IPS-11a (cell line): ENCODE results near the gene CCT8.
"Not testable (repeated sequence)": the region's sequence is repeated elsewhere in the genome, so short reads cannot be mapped to it uniquely, and the experiment has no call there.

ENCODE experiments used
- H3K4me3 ChIP-seq: one replicate; pipeline ENCODE4 v1.5.1; 2013; ENCODE audit warnings: low read depth, low read length, control low read depth

Gene CCT8

GRCh38 chr21:29077651-29078090 is 4.2 kb upstream of the CCT8 start:
- H3K4me3 ChIP-seq = no peak overlapping the region

- not testable (repeated sequence) for H3K4me3 ChIP-seq
These were observed 3.5 kb upstream of the CCT8 start for GRCh38 chr21:29076731-29077640.

DNA sequence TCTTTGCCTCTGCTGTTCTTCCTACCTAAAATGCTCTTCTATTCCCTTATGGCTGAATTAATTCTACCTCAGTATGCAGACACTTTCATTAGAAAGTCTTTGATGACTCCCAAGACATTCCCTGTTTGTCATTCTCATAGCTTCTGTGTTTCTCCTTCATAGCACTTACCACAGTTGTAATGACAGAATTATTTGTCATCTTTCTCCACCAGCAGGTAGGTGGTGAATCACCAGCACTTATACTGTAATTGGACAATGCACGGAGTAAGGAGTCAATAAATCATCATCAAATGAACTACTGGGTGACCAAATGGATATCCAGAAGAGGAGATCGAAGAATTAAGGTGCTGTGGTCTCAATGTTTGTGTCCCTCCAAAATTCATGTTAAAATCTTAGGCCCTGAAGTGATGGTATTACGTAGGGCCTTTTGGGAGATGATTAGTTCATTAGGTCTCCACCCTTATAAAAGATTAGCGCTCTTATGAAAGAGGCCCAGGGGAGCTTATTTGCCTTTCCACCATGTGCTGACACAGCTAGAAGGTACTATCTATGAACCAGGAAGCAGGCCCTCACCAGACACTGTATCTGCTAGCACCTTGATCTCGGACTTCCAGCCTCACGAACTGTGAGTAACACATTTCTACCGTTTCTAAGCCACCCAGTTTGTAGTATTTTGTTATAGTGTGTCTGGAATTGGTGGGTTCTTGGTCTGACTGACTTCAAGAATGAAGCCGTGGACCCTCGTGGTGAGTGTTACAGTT is 2.4 kb upstream of the CCT8 start:
- no peak overlapping the region for H3K4me3 ChIP-seq

DNA sequence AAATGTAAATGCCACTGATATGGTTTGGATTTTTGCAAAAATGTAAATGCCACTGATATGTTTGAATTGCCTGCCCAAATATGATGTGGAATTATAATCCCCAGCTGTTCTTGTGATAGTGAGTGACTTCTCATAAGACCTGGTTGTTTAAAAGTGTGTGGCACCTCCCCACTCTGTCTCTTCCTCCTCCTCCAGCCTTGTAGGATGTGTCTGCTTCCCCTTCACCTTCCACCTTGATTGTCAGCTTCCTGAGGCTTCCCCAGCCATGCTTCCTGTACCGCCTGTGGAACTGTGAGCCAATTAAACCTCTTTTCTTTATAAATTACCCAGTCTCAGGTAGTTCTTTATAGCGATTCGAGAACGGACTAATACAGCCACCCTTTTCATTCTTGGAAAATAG is 1.3 kb upstream of the CCT8 start:
- no peak overlapping the region for H3K4me3 ChIP-seq

DNA sequence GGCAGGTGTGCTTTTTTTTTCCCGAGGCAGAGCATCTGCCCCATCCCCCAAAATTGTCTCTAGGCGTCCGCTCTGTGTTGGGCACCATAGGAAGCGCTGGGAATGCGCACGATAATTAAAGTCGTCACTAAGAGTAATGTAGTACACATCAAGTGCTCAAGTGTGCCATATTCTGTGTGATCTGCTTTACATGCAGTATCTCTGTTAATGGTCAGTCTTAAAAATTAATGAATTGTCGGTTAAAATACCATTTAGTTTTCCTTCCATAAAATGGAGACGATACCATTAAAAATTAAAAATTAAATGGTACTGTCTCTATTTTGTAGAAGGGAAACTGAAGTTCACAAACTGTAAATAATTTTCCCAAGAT is 544 bp upstream of the CCT8 start:
- H3K4me3 ChIP-seq = peak overlapping the region; percentile 99

DNA sequence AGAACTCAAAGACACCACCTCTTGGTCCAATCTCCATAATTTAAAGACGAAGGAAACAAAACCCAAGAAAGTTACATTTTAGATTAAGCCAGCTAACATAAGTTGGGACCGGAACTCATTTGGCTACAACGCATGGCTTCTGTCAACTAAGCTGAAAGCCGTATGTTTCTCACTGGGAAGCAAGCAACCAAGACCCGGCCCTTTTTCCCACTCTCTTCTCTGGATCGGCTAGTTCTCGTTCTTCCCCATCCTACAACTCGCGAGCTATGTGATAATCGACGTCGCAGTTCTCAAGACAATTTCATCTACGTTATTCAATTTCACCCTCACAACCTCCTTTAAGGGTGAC is 601 bp downstream of the CCT8 start:
- peak overlapping the region; percentile 99 for H3K4me3 ChIP-seq

- H3K4me3 ChIP-seq = no peak overlapping the region
These were observed 8.5 kb downstream of the CCT8 start for GRCh38 chr21:29064850-29065481.

- H3K4me3 ChIP-seq = no peak overlapping the region
These were observed 16.9 kb downstream of the CCT8 start for GRCh38 chr21:29056538-29057050.

DNA sequence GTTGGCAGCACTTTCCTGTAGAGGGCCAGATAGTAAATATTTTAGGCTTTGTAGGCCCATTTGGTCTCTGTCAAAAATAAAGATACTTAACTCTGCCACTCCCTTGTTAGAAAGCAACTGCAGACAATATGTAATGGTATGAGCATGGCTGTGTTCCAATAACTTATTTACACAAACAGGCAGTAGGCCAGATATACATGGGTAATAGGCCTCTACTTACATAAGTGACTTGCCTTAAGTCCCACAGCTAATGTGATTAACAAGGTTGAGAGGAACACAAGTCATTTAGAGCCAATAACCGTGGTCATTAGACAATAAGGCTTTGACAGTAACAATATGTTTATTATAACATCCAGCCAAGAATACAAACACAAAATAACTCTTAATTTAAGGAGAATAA is 17.4 kb downstream of the CCT8 start:
- no peak overlapping the region for H3K4me3 ChIP-seq

GRCh38 chr21:29055080-29055479 is 18.4 kb downstream of the CCT8 start:
- H3K4me3 ChIP-seq = no peak overlapping the region

DNA sequence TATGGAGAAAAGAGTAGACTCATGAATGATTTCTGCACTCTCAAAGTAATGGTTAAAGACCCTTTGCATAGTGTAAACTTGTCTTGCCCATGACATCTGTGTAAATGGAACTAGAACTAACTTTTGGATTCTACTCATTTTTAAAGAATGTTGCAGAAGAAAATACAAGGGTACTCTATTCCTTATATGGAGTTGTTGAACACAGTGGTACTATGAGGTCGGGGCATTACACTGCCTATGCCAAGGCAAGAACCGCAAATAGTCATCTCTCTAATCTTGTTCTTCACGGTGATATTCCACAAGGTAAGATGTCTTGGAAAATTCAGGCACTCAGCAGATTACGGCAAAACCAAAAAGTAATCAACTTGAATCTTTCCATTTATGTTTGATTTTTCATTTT is 19.8 kb downstream of the CCT8 start:
- H3K4me3 ChIP-seq = no peak overlapping the region

GRCh38 chr21:29053011-29053553 is 20.4 kb downstream of the CCT8 start:
- H3K4me3 ChIP-seq = no peak overlapping the region

- no peak overlapping the region for H3K4me3 ChIP-seq
These were observed 21.2 kb downstream of the CCT8 start for GRCh38 chr21:29052224-29052623.

GRCh38 chr21:29034678-29035077 is 38.8 kb downstream of the CCT8 start:
- H3K4me3 ChIP-seq = no peak overlapping the region

GRCh38 chr21:29033871-29034270 is 39.6 kb downstream of the CCT8 start:
- no peak overlapping the region for H3K4me3 ChIP-seq

DNA sequence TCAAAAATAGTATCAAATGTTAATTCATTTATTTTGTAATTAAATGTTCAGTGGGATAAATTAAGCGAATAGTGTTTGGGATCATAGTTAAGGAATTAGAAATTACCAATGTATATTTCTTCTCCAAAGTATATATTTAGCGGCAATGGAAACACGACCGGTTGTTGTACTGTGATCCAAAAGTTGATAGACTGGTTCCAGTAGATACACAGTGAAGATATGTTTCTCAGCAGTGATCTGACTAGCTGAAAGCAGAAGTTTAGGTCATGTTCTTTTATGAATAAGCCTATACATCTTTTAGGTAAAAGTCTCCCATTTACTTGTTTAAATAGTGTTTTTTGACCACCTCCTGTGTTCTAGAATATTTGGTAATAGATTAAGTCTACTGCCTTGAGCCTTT is 40.1 kb downstream of the CCT8 start:
- no peak overlapping the region for H3K4me3 ChIP-seq

DNA sequence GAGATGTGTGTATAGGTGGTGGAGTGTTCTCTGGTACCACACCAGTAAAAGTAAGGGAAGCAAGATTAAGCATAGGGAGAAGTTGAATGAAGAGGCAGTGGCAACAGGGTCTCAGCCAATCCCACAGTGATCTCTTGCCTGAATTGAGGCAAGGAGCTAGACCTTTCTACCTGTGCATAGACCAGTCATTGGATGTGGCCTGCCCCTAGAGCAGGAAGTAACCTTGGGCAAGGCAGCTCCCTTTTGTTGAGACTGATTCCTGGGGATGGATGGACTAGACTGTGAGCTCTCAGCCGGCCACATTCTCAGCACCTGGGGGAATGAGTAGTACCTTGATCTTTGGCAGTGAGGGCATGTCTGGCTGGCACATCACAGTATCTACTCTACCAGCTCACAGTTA is 42.5 kb downstream of the CCT8 start:
- no peak overlapping the region for H3K4me3 ChIP-seq

- no peak overlapping the region for H3K4me3 ChIP-seq
These were observed 43.9 kb downstream of the CCT8 start for GRCh38 chr21:29029524-29029923.

DNA sequence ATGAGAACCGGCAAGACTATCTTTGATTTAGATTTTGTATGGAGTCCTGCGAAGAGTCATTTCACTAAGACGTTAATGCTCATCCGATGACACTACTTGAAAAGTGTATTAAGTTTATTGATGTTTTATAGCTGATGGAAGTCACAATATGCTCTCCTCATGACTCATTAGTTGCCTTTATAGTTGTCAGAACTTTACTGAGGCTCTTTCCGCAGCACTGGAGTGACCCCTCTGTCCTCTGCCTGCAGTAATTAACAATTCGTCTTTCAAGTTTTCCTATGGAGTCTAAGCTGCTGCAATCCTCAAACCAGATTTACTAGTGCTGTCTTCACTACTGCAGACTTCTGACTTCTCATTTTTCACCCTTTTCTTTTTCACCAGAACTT is 48.1 kb downstream of the CCT8 start:
- peak overlapping the region; percentile 97 for H3K4me3 ChIP-seq

GRCh38 chr21:29024474-29025327 is 48.7 kb downstream of the CCT8 start, which contains the start of gene USP16:
TSS of gene USP16 (plus strand) at chr21:29024668. CDS start at chr21:29027914, 3,246 bp downstream.
- peak within 1 kb of the TSS; percentile 97 for H3K4me3 ChIP-seq
